ENCODE data around the gene CSF3R. TPM values are rescaled to one million over a fixed set of nuclear protein-coding genes. Genes with fewer than 3 reads are reported as not detected.
"Not testable (repeated sequence)": the region's sequence is repeated elsewhere in the genome, so short reads cannot be mapped to it uniquely, and the experiment has no call there.

CSF3R gene
- total RNA-seq, 4 donors from 2014 or later: 12.5 to 27.8 (median 19.8) TPM

GRCh38 chr1:36513676-36514473 is 31.2 kb upstream of the CSF3R start:
- Histone ChIP-seq H3K9me3 (no peaks in the 10 kb centered on the region), H3K4me3 (no peak overlapping the region), H3K27ac (no peak overlapping the region), H3K4me1 (no peaks in the 10 kb centered on the region), H3K36me3 (no peaks in the 10 kb centered on the region), H3K27me3 (no peaks in the 10 kb centered on the region)
- TF ChIP-seq, protein P1, sequence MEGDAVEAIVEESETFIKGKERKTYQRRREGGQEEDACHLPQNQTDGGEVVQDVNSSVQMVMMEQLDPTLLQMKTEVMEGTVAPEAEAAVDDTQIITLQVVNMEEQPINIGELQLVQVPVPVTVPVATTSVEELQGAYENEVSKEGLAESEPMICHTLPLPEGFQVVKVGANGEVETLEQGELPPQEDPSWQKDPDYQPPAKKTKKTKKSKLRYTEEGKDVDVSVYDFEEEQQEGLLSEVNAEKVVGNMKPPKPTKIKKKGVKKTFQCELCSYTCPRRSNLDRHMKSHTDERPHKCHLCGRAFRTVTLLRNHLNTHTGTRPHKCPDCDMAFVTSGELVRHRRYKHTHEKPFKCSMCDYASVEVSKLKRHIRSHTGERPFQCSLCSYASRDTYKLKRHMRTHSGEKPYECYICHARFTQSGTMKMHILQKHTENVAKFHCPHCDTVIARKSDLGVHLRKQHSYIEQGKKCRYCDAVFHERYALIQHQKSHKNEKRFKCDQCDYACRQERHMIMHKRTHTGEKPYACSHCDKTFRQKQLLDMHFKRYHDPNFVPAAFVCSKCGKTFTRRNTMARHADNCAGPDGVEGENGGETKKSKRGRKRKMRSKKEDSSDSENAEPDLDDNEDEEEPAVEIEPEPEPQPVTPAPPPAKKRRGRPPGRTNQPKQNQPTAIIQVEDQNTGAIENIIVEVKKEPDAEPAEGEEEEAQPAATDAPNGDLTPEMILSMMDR (IDR thresholded peaks at IDR 0.05): no peak
- TF ChIP-seq POLR2A (IDR thresholded peaks at IDR 0.05): no peak
- no peak for TF ChIP-seq EP300 (IDR thresholded peaks at IDR 0.05)
- WGBS, 2 donors: 57 to 70% methylated on average over 12 of the region's 12 CpGs
- DNase-seq (ENCODE audit: low spot score in 2 of 2): no peak

GRCh38 chr1:36512842-36513241 is 30.1 kb upstream of the CSF3R start:
- H3K4me1 ChIP-seq: no peaks in the 10 kb centered on the region
- no peaks in the 10 kb centered on the region for H3K9me3 ChIP-seq
- WGBS, 2 donors: 54 to 67% methylated on average over 1 of the region's 1 CpG
- H3K36me3 ChIP-seq: no peaks in the 10 kb centered on the region
- H3K27me3 ChIP-seq: no peaks in the 10 kb centered on the region
- no peak overlapping the region for H3K27ac ChIP-seq
- no peak overlapping the region for H3K4me3 ChIP-seq
- TF ChIP-seq, protein P1 (IDR thresholded peaks at IDR 0.05): no peak
- TF ChIP-seq EP300 (IDR thresholded peaks at IDR 0.05) (no peak), POLR2A (IDR thresholded peaks at IDR 0.05) (no peak)
- DNase-seq (ENCODE audit: low spot score in 2 of 2): no peak

- TF ChIP-seq, protein P1 (IDR thresholded peaks at IDR 0.05): no peak
- no peak for TF ChIP-seq POLR2A (IDR thresholded peaks at IDR 0.05)
- TF ChIP-seq EP300 (IDR thresholded peaks at IDR 0.05): no peak
- Histone ChIP-seq H3K36me3 (no peaks in the 10 kb centered on the region), H3K4me1 (no peaks in the 10 kb centered on the region), H3K9me3 (no peaks in the 10 kb centered on the region), H3K27ac (no peak overlapping the region), H3K4me3 (no peak overlapping the region), H3K27me3 (no peaks in the 10 kb centered on the region)
- WGBS, 2 donors: 71 to 76% methylated on average over 15 of the region's 15 CpGs
- DNase-seq (ENCODE audit: low spot score in 2 of 2): no peak
Measured at GRCh38 chr1:36511804-36512798, 29.4 kb upstream of the CSF3R start.

DNA sequence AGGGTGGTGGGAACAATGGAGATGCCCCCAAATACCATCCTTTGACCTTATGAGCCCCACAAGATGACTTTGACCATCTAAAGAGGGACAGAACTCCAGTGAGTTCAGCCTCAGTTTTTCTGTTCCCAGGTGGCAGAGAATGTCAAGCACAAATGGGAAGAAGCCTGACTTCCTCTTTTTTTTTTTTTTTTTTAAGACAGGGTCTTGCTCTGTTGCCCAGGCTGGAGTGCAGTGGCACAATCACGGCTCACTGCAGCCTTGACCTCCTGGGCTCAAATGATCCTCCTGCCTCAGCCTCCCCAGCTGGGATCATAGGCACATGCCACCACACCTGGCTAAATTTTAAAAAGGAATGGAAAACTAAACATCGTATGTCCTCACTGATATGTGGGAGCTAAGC is 28.5 kb upstream of the CSF3R start:
- H3K4me1 ChIP-seq; H3K36me3 ChIP-seq; H3K27me3 ChIP-seq; H3K27ac ChIP-seq; H3K4me3 ChIP-seq; DNase-seq (ENCODE audit: low spot score in 2 of 2); H3K9me3 ChIP-seq: not testable (repeated sequence)
- 91 to 92% methylated on average over 2 of the region's 2 CpGs for WGBS, 2 donors

DNA sequence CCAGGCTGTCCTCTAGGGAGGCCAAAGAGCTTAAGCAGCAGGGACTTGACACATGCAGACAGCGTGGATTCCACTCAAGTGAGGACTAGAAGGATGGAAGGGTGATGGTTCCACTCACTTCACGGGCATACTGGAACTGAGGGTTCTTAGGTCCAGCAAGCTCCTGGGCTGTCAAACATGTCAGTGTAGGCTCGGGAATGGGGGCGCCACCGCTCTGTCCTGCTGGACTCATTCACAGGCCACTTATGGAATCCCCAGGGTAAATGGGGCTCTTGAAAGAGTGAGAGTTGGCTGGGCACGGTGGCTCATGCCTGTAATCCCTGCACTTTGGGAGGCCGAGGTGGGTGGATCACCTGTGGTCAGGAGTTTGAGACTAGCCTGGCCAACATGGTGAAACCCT is 27.7 kb upstream of the CSF3R start:
- TF ChIP-seq POLR2A (IDR thresholded peaks at IDR 0.05) (no peak), EP300 (IDR thresholded peaks at IDR 0.05) (no peak)
- TF ChIP-seq, protein P1 (IDR thresholded peaks at IDR 0.05): no peak
- Histone ChIP-seq H3K27ac (no peak overlapping the region), H3K36me3 (no peaks in the 10 kb centered on the region), H3K4me1 (no peaks in the 10 kb centered on the region), H3K4me3 (no peak overlapping the region), H3K9me3 (no peaks in the 10 kb centered on the region), H3K27me3 (no peaks in the 10 kb centered on the region)
- DNase-seq (ENCODE audit: low spot score in 2 of 2): no peak
- 80 to 93% methylated on average over 7 of the region's 7 CpGs for WGBS, 2 donors
